Left renal cortex interstitium (tissue), 4 donors: ENCODE data around the gene LAMA2. TPM values are rescaled to one million over a fixed set of nuclear protein-coding genes. Genes with fewer than 3 reads are reported as not detected.

Experiments used
- DNase-seq, 4 donors: peaks; one replicate each; pipeline ENCODE4 v3.0.0-alpha.2; 2013; ENCODE audit warnings: low read depth in 4 of 4, low spot score in 2 of 4, missing footprints in 1 of 4
- polyA plus RNA-seq, 4 donors: library from polyadenylated mRNA; unstranded; fragments of 120-200 nt; gene quantifications; one replicate each; pipeline ENCODE4 v1.2.1, GENCODE V29; 2013; ENCODE audit not compliant: insufficient read length in 4 of 4

The LAMA2 gene
- polyA plus RNA-seq, 4 donors, result 31.4 to 48.3 (median 32.3) TPM

DNA sequence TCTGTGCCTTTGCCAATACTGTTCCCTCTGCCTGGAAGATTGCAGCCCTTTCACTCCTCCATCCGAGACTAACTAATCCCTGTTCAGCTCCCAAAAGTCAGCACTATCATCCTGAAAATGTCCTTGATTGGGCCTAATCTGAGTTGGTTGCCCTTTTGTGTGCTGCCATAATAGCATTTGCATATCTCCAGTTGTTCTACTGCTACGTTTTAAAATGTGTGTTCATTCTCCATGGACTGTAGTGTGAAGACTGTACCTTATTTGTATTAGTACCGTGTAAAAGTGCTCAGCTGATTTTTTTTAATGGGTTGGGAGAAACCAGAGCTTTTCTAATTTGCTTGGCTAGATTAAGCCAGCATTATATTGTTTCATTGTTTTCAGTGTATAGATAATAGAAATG is 401.3 kb downstream of the LAMA2 start:
- DNase-seq, result no peak

DNA sequence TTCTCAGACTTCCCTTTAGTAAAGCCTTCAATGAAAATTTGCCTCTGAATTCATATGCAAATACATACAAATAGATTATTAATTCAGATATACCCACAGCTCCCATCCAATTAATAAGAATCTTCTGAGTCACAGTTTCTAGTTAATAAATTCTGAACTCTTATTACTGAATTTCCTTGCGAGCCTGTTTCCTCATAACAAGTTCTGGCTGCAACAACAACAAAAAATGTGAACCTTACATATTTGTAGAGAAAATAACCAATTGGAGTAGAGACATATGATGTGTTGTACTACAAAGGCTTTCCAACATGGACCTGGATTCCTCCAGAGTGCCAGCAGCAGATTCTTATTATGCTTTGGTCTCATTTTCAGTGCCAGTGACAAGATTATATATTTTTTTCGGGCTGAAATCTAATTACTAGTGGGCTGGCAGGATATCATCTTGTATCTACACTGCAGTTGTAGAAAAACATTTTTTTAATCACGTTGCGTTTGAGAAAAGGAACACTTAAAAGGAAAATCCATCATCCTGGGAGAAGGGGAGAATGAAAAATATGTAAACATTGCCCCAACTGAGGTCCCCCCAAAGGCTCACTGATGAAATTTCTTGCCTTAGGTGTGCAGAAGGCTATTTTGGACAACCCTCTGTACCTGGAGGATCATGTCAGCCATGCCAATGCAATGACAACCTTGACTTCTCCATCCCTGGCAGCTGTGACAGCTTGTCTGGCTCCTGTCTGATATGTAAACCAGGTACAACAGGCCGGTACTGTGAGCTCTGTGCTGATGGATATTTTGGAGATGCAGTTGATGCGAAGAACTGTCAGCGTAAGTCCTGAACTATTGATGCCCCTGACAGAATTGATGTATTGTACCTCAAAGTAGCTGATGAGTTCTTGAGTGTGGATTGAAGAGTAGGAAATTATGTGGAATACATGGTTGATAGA is 404.6 kb downstream of the LAMA2 start:
- no peak for DNase-seq

DNA sequence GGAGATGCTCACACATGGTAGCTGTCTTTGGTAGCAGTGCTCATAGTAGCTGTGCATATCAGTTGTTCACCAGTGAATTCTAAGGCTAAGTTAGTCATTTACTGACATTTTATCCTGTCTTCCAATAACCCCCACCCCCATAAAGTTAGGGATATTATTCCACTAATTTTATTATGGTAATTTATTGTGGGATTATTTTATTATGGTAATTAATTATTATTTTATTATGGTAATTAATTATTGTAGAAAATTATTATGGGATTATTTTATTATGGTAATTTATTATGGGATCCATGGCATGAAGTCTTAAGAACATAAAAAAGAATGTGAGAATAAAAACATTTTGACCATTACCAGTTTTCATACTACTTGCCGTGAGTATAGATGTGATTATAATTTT is 406.5 kb downstream of the LAMA2 start:
- no peak for DNase-seq

DNA sequence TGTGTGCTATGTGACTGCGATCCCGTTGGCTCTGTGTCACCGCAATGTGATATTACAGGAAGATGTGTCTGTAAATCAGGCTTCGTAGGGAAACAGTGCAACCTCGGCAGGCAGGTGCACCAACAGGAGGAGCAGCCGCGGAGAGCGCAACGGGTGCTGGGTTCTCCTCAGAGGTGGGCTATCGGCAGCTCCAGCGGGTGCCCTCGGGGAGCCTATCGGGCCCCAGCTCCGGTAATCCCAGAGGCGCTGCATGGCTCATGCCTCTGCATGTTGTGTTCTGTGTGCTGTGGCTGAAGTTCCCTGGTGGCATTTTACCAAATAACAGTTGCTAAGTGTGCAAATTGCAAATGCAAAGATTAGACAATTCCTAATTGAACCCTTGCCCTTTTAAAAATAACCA is 409.9 kb downstream of the LAMA2 start:
- DNase-seq, result no peak

DNA sequence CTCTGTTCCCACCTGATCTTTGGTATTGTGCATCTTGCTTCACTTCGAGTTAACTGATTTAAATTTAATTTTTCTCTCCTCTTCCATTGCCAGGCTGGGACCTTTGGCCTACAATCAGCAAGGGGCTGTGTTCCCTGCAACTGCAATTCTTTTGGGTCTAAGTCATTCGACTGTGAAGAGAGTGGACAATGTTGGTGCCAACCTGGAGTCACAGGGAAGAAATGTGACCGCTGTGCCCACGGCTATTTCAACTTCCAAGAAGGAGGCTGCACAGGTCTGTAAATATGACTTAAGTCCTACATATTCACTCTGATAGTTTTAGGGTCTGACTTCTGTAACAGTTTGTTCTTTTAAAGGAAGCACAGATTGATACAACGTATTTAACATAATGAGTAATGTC is 414.7 kb downstream of the LAMA2 start:
- no peak for DNase-seq

DNA sequence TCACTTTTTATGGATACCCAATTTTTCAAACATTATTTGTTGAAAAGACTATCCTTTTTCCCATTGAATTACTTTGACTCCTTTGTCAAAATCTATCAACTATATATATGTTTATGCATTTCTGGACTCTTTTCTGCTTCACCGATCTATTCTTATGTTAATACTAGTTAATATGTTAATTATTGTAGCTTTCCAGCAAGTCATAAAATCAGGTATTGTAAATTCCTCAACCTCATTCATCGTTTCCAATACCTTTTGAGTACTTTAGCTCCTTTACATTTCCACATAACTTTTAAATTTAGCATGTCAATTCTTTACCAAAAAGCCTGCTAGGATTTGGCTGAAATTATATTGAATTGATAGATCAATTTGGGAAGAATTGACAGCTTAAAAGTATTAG is 419.7 kb downstream of the LAMA2 start:
- DNase-seq, result no peak

DNA sequence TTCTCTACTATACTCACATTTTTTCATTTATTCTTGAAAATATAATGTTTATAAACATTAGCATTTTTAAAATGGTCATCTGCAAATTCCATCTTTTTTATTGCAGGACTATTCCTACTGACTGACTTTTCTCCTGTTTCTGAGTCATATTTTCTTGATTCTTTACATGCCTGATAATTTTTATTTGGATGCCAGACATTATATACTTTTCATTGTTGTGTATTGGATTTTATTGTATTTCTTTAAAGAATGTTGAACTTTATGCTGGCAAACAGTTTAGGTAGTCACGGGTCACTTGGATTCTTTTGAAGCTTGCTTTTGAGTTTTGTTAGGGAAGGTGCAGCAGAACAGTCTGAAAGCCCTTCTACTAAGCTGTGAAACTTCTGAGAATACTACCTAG is 423.9 kb downstream of the LAMA2 start:
- no peak for DNase-seq

DNA sequence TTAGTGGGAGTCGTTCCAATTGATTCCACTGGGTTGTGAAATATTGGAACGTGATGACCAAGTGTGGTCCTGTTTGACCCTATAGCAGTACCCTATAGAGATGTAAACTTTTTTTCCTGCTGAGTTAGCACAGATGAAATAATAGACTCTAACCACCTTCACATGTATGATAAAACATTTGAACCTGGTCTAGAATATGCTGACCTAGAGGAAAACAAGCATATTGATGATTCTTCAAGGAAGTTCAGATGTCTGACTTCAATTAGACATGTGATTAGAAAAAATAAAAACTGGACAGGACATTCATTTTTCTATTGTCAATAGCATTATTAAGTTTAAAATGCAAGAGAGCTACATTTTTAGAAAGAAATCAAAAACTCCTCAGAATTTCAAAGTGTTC is 424.9 kb downstream of the LAMA2 start:
- DNase-seq, result no peak

DNA sequence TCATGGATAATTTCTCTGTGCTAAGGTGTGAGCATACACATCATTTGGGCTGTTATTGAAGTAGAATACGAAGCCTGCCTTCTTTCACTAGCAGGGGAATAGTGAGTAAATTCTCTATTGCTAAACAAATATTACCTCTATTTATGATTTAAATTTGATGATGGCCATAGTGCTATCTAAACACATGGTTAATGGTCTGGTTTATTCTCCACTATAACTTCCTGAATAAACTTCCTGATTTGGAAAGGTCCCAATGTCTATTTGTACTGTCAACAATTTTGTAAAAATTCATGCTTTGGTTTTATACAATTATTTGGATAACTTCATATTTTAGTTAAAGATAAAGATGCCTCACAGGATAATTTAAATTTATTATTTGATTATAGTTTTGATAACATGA is 426.2 kb downstream of the LAMA2 start:
- no peak for DNase-seq

DNA sequence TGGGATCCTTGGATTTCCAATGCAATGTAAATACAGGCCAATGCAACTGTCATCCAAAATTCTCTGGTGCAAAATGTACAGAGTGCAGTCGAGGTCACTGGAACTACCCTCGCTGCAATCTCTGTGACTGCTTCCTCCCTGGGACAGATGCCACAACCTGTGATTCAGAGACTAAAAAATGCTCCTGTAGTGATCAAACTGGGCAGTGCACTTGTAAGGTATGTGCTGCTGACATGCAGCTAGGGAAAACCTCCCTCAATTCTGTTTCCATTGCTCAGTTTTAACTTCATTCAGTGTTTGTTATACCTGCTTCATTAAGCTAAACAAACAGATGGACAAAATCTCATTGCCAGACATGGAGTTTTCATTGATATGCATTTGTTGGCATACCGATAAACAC is 429.9 kb downstream of the LAMA2 start:
- no peak for DNase-seq

DNA sequence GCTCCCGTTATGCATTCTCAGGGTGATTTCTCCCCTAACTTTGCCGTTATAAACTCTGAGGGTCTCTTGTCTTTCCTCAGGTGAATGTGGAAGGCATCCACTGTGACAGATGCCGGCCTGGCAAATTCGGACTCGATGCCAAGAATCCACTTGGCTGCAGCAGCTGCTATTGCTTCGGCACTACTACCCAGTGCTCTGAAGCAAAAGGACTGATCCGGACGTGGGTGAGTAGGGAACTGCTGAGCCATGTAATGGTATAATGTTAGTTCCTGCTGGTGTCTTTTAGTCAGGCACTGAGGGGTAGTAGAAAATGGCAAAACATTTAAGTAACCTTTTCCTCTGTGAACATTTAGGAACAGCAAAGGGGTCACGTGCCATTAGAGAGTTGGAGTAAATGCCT is 431.6 kb downstream of the LAMA2 start:
- DNase-seq, result no peak

DNA sequence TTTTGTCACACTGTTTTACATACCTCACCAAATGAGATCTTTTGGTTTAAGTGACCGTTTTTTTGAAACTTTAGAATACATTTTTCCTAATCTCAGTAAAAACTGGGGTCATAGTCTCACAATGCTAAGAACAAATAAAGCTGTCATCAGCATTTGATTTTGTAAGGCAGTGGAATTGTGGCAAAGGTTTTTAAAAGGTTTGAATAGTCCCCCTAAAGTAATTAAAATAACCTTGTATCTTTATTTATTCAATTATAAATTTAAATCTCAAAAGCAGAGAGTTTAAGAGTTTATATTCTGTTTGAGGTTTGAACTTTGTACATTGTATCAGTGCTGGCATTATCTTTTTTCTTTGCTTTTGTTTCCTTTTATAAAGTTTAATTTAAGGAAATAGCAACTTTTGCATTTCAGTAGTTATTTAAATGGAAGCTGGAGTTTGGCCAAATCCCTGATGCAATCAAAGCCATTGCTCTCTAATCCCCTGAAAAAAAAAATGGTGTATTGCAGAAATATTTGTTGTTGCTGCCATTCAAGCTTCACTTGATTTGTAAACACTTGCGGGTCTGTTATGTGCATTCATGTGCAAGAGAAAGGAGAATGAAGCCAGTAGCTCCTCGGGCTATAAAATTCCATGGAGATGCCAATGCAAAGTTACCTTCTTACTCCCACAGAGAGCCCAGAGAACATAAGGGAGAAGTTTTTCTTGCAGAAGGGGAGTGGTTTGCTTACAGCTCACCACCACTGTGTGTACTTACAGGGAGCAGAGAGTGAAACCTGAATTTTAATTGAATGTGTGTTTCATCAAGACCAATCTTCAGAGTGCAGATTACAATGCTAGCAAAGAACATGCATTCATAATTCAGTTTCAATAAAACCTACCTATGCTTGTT is 435.2 kb downstream of the LAMA2 start:
- peak in 1 of 4 donors; percentile 27 for DNase-seq

DNA sequence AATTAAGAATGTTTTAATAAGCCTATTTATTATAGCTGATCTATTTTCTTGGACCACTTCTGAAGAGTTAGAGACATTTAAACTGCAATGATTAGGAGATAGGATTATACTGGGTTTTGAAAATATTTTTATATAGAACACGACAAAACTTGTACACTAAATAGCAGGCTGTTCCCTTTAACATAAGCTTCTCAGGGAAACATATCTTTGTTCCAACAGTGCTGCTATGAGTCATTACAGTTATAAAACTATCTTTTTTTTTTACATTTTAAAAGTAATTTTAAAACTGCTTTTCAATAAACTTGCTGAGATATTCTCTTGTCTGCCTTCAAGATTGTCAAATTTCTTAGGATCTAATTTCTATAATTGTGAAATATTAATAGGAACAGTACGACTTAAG is 438.0 kb downstream of the LAMA2 start:
- DNase-seq, result no peak

DNA sequence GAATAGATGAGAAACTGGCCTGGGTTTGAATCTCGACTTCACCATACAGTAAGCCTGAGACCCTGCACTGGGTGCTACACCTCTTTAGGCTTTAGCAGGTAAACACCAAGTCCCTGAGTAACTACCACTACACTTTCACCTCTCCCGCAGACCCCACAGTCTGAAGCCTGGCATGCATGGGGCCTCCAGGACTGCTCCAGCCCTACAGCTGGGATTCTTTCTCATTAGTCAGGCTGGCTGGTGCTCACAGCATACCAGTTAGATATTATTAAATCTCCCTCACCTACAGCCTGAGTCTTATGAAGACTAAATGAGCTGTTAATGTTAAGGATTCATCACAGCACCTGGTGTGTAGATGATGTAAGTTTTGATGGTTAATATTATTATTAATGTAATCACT is 438.4 kb downstream of the LAMA2 start:
- DNase-seq, result no peak

DNA sequence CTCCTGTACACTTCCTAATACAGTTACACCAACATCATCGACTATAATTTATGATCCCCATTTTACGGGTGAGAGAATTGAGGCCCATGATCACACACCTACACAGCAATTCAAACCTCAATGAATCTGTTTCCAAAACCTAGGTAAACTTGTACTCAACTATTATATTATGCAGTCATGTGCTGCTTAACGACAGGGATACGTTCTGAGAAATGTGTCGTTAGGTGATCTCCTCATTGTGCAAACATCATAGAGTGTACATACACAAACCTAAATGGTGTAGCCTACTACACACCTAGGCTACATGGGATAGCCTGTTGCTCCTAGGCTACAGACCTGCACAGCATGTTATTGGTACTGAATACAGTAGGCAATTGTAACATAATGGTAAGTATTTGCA is 441.4 kb downstream of the LAMA2 start:
- no peak for DNase-seq

DNA sequence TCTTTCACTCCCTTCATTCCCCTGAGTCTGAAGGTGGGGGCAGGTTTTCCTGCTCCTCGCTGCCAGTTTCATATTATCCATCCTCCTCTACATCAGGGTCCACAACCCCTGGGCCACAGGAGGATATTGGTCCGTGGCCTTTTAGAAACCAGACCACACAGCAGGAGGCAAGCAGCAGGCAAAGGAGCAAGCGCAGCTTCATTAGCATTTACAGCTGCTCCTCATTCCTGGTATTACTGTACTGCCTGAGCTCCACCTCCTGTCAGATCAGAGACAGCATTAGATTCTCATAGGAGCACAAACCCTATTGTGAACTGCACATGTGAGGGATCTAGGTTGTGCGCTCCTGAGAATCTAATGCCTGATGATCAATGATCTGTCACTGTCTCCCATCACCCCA is 446.7 kb downstream of the LAMA2 start:
- no peak for DNase-seq

DNA sequence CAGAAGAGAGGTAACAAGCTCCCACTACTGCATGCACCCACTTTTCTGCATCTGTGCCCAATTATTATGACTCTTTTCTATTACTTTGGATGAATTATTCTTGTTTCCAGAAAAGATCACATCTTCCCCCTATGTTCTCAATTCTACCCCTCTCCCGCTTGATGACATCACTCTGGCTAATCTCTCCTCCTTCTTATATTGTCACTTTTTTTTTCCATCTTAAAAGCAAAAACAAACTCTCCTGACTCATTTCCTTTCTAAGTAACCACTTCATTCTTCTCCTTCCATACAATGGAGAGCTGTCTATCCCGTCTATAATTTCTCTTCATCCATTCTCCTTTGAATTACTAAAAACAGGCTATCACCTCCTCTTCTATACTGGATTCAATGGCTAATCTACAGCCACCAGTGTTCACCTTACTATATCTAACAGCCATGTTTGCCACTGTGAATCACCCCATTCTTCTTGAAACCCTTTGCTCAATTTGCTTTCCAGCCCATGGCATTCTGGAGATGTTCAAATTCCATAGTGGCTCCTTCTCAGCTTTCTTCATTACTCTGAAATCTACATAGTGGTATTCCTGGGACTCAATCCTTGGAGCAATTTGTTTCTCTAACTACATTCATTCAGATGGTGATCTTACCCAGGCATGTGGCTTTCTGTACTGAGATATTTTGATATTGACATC is 448.7 kb downstream of the LAMA2 start:
- no peak for DNase-seq

DNA sequence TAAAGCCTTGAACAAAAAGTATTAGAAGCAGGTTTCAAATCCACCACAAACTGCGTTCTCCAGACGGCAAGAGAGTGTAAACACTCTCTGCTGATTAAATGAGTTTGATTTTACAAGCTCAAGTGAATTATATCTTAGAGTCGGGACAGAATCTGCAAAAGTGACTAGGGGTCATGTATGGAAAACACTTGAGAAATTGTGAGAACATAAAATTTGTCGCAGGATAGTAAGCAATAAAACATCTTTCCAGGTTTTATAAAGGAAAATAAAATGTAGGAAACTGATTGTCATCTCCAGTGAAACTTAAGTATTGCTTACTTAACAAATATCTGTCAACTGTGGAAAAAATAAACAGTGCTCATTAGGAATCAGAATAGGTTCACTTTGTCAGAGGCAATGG is 452.9 kb downstream of the LAMA2 start:
- DNase-seq, result no peak

DNA sequence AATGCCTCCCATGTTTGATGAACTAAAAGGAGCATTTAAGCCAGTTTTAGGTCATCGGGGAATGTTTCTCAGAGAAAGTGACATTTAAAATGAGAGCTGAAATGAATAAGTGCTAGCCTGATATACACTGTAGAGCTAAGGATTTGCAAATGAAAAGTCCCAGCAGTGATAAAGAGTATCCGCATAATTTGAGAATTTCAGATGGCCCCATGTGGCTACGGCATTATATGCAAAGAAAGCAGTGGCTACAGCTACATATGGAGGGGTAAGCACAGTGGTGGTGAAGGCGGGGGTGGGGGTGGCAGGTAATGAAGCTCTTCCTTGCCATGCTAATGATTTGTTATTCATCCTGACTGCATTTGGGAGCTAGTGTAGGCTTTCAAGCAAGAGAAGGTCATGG is 455.7 kb downstream of the LAMA2 start:
- no peak for DNase-seq

DNA sequence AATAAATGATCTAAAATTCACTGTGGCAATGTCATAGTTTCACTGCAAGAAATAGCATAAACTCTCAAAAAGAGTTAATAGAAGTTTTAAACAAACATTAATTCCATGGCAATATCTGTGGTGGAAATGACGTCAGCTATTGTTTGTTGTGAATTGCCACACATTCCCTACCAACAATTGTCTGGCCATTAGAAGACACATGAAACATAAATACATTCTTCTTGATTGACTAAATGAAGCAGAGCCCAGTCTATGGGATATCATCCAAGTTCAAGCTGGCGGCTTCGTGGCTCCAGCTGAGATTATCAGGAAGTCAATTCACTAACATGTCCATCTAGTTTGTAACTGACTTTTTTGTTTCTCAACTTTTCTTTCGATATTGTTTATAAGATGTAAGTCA is 458.0 kb downstream of the LAMA2 start:
- no peak for DNase-seq

DNA sequence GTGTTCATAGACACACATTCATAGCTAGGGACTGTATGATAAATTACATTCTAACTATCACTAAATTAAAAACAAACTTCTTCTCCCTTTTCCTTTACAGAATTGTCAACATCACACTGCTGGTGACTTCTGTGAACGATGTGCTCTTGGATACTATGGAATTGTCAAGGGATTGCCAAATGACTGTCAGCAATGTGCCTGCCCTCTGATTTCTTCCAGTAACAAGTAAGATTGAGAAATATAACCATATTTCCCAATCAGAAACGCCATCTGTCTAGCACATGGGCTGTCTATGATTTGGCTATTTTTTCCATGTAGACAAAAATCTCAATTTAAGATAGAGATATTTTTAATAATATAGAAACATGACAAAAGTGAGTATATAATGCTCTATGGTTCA is 459.3 kb downstream of the LAMA2 start:
- DNase-seq, result no peak
